IPS-20b (cell line): ENCODE data around the gene PHF20.

Experiments
- H3K27ac ChIP-seq: one replicate; pipeline ENCODE4 v1.5.1; 2013; ENCODE audit warnings: low read length
- H3K27me3 ChIP-seq: 2 replicates; pipeline ENCODE4 v1.6.1; 2013; ENCODE audit warnings: mild to moderate bottlenecking, low read length, inconsistent platforms; ENCODE audit not compliant: insufficient read depth
- H3K36me3 ChIP-seq: 2 replicates; pipeline ENCODE4 v1.6.1; 2013; ENCODE audit warnings: low read depth, mild to moderate bottlenecking, inconsistent platforms, low read length, moderate library complexity; ENCODE audit not compliant: insufficient read depth
- H3K4me1 ChIP-seq: 2 replicates; pipeline ENCODE4 v1.6.1; 2013; ENCODE audit warnings: mild to moderate bottlenecking, control low read depth, inconsistent platforms, low read length, moderate library complexity; ENCODE audit not compliant: insufficient read depth
- H3K4me3 ChIP-seq: 2 replicates; pipeline ENCODE4 v1.5.1; 2013; ENCODE audit warnings: mild to moderate bottlenecking, low read length, inconsistent platforms
- H3K9ac ChIP-seq: 2 replicates; pipeline ENCODE4 v1.6.1; 2013; ENCODE audit warnings: low read depth, mild to moderate bottlenecking, inconsistent platforms, low read length, moderate library complexity
- H3K9me3 ChIP-seq: 2 replicates; pipeline ENCODE4 v1.6.1; 2013; ENCODE audit warnings: mild to moderate bottlenecking, low read depth, low read length, inconsistent platforms; ENCODE audit not compliant: insufficient read depth

The PHF20 gene

GRCh38 chr20:35971981-35972380 lies 200.2 kb downstream of the PHF20 start:
- no peak overlapping the region for H3K27ac ChIP-seq
- H3K4me3 ChIP-seq, result no peak overlapping the region
- no peaks in the 10 kb centered on the region for H3K27me3 ChIP-seq
- H3K9me3 ChIP-seq, result no peaks in the 10 kb centered on the region
- peaks cover 8% of the 10 kb centered on the region for H3K4me1 ChIP-seq
- H3K9ac ChIP-seq, result no peak overlapping the region
- H3K36me3 ChIP-seq, result no peaks in the 10 kb centered on the region

GRCh38 chr20:35972462-35972861 lies 200.6 kb downstream of the PHF20 start:
- no peaks in the 10 kb centered on the region for H3K36me3 ChIP-seq
- peaks cover 8% of the 10 kb centered on the region for H3K4me1 ChIP-seq
- no peaks in the 10 kb centered on the region for H3K9me3 ChIP-seq
- no peaks in the 10 kb centered on the region for H3K27me3 ChIP-seq
- H3K9ac ChIP-seq, result no peak overlapping the region
- no peak overlapping the region for H3K4me3 ChIP-seq
- H3K27ac ChIP-seq, result no peak overlapping the region

GRCh38 chr20:35974256-35974655 lies 202.4 kb downstream of the PHF20 start:
- no peaks in the 10 kb centered on the region for H3K27me3 ChIP-seq
- no peaks in the 10 kb centered on the region for H3K9me3 ChIP-seq
- H3K4me1 ChIP-seq, result no peaks in the 10 kb centered on the region
- no peak overlapping the region for H3K27ac ChIP-seq
- H3K9ac ChIP-seq, result no peak overlapping the region
- H3K36me3 ChIP-seq, result no peaks in the 10 kb centered on the region
- H3K4me3 ChIP-seq, result no peak overlapping the region

GRCh38 chr20:35975576-35976373 lies 204.0 kb downstream of the PHF20 start:
- Histone ChIP-seq H3K27ac (no peak overlapping the region), H3K4me3 (no peak overlapping the region), H3K4me1 (no peaks in the 10 kb centered on the region), H3K9me3 (no peaks in the 10 kb centered on the region), H3K27me3 (no peaks in the 10 kb centered on the region; the same call in 1 of the 2 replicates), H3K36me3 (no peaks in the 10 kb centered on the region), H3K9ac (no peak overlapping the region)

- no peaks in the 10 kb centered on the region; the same call in 1 of the 2 replicates for H3K27me3 ChIP-seq
- H3K9ac ChIP-seq, result no peak overlapping the region
- H3K9me3 ChIP-seq, result no peaks in the 10 kb centered on the region
- H3K4me1 ChIP-seq, result no peaks in the 10 kb centered on the region
- H3K27ac ChIP-seq, result no peak overlapping the region
- no peak overlapping the region for H3K4me3 ChIP-seq
- H3K36me3 ChIP-seq, result no peaks in the 10 kb centered on the region
Measured at GRCh38 chr20:35978041-35978513, 206.3 kb downstream of the PHF20 start.

GRCh38 chr20:35979544-35979943 lies 207.7 kb downstream of the PHF20 start:
- H3K27ac ChIP-seq, result no peak overlapping the region
- H3K4me1 ChIP-seq, result no peaks in the 10 kb centered on the region
- H3K4me3 ChIP-seq, result no peak overlapping the region
- no peaks in the 10 kb centered on the region for H3K36me3 ChIP-seq
- H3K9ac ChIP-seq, result no peak overlapping the region
- no peaks in the 10 kb centered on the region; the same call in 1 of the 2 replicates for H3K27me3 ChIP-seq
- H3K9me3 ChIP-seq, result no peaks in the 10 kb centered on the region

- Histone ChIP-seq H3K36me3 (no peaks in the 10 kb centered on the region), H3K9me3 (no peaks in the 10 kb centered on the region), H3K4me1 (no peaks in the 10 kb centered on the region), H3K9ac (no peak overlapping the region), H3K27ac (no peak overlapping the region), H3K27me3 (no peaks in the 10 kb centered on the region; the same call in 1 of the 2 replicates), H3K4me3 (no peak overlapping the region)
Measured at GRCh38 chr20:35981969-35982368, 210.2 kb downstream of the PHF20 start.

GRCh38 chr20:35984382-35984781 lies 212.6 kb downstream of the PHF20 start:
- H3K27me3 ChIP-seq, result no peaks in the 10 kb centered on the region; the same call in 1 of the 2 replicates
- no peak overlapping the region for H3K9ac ChIP-seq
- H3K4me1 ChIP-seq, result no peaks in the 10 kb centered on the region
- no peaks in the 10 kb centered on the region for H3K9me3 ChIP-seq
- H3K4me3 ChIP-seq, result no peak overlapping the region
- H3K27ac ChIP-seq, result no peak overlapping the region
- H3K36me3 ChIP-seq, result no peaks in the 10 kb centered on the region

- H3K36me3 ChIP-seq, result no peaks in the 10 kb centered on the region
- H3K4me1 ChIP-seq, result no peaks in the 10 kb centered on the region
- H3K9ac ChIP-seq, result no peak overlapping the region
- no peak overlapping the region for H3K27ac ChIP-seq
- no peaks in the 10 kb centered on the region; the same call in 1 of the 2 replicates for H3K27me3 ChIP-seq
- H3K4me3 ChIP-seq, result no peak overlapping the region
- H3K9me3 ChIP-seq, result no peaks in the 10 kb centered on the region
Measured at GRCh38 chr20:35985806-35986205, 214.0 kb downstream of the PHF20 start.

GRCh38 chr20:35988910-35989463 lies 217.2 kb downstream of the PHF20 start:
- no peak overlapping the region for H3K4me3 ChIP-seq
- H3K36me3 ChIP-seq, result no peaks in the 10 kb centered on the region
- H3K4me1 ChIP-seq, result 0 out of 2 replicates have a peak, but pooled peaks cover 4% of the 10 kb centered on the region
- no peaks in the 10 kb centered on the region for H3K27me3 ChIP-seq
- no peaks in the 10 kb centered on the region for H3K9me3 ChIP-seq
- H3K9ac ChIP-seq, result no peak overlapping the region
- no peak overlapping the region for H3K27ac ChIP-seq

GRCh38 chr20:35991142-35991771 lies 219.4 kb downstream of the PHF20 start:
- H3K27ac ChIP-seq, result no peak overlapping the region
- no peaks in the 10 kb centered on the region for H3K9me3 ChIP-seq
- H3K4me3 ChIP-seq, result no peak overlapping the region

More at GRCh38 chr20:35991142-35991771, 219.4 kb downstream of the PHF20 start:
- Histone ChIP-seq H3K36me3 (no peaks in the 10 kb centered on the region), H3K4me1 (0 out of 2 replicates have a peak, but pooled peaks cover 4% of the 10 kb centered on the region), H3K9ac (no peak overlapping the region), H3K27me3 (no peaks in the 10 kb centered on the region)
